Stromal cell of bone marrow (primary cell): ENCODE results near the gene POC1A.

Source experiments
- DNase-seq: peaks from one replicate; pipeline ENCODE4 v3.0.0-alpha.2; 2012; ENCODE audit warnings: low read depth

The POC1A gene

DNA sequence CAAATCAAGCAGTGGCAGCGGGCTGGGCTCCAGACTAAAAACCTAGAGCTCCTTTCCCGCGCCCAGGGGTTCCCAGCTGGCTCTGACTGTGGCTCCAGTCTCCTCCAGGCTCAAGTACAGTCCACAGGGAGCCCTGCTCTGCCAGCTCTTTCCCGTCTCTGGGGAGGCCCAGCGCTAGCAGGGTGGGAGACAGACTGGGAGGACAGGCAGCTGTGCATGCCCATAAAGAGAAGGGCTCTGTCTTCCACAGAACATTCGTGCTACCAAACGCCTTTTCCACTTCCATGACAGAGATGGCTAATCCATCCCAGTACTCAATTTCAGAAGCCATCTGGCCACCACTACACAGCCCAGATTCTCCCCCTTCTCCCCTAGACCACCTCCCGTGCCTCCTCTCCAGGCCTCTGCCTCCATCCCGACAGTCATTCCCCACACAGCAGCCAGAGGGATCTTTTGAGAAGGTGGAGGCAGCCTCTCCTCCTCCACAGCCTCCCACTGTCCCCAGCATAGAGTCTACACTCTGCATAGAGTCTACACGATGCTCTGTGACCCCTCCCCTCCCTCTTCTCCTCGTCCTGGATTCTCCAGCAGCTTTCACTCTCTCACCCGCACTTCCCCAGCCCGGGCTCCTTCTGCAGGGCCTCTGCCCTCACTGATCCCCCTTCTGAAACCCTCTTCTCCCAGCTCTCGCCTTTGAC lies 91.0 kb downstream of the POC1A start:
- DNase-seq: no peak

DNA sequence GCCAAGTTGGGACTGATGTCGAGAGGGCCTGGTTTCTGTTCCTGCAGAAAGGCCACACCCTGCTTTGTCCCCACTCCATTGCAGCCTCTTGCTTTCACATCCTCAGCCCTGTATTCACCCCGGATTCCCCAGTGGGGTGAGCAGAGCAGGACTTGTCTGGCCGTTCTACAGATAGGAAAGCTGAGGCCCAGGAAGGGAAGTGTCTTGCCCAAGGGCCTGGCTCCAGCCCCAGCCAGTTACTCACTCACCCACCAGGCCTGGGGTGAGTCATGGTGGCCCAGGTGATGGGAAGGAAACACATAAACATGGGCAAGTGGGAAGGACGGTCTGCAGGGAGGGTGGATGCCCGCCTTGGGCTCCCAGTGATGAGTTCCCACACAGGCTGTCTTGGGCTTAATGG lies 91.7 kb downstream of the POC1A start:
- peak; percentile 83 for DNase-seq

DNA sequence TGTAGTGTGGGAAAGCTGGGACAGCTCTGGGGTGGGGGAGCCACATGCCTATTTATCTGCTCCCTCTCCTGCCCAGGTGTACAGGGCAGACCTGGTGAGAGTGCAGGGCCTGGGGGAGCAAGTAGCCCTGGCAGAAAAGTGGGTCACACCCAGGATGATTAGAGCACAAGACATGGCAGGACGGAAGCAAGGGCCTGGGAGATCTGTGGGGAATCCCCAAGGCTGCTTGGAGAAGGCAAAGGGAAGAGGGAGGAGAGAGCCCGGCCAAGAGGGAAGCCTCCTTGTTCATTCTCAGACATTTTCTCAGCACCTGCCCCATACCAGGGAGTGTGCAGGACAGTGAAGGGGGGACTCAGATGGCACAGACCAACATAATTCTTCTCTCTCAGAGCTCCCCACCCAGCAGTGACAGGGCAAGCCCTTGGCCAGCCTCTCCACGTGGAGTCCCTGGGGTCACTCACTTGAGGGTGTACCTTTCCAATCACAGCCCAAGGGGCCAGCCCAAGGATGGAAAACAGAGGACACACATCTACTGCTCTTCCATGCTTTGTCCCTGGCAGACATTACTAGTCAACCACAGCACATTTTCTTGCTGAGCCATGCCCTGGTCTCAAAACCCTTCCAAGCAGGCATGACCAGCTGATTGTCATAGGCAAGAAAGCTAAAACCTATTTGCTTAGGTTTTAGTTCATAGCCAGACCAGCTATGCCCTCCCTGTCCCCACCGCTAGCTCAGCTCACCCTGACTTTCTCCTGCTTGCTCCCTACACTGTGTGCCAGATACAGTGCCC lies 92.9 kb downstream of the POC1A start:
- DNase-seq: no peak

DNA sequence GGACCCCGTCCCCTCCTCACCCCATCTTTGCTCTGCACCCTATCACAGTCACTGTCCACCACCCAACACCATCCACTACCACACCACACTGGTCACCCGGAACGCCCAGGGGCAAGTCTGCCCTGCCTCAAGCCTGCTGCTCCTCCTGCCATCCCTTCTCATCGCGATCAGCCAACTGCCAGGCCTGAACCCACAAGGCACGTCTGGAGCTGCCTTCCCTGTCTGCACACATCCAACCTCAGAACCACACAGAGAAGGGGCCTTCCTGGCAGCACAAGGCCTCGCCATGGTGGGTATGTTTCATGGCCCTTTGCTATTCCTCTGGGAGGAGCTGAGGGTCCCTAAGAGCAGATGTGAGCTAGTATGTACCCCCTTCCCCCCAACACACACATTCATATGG lies 94.4 kb downstream of the POC1A start:
- DNase-seq: no peak

DNA sequence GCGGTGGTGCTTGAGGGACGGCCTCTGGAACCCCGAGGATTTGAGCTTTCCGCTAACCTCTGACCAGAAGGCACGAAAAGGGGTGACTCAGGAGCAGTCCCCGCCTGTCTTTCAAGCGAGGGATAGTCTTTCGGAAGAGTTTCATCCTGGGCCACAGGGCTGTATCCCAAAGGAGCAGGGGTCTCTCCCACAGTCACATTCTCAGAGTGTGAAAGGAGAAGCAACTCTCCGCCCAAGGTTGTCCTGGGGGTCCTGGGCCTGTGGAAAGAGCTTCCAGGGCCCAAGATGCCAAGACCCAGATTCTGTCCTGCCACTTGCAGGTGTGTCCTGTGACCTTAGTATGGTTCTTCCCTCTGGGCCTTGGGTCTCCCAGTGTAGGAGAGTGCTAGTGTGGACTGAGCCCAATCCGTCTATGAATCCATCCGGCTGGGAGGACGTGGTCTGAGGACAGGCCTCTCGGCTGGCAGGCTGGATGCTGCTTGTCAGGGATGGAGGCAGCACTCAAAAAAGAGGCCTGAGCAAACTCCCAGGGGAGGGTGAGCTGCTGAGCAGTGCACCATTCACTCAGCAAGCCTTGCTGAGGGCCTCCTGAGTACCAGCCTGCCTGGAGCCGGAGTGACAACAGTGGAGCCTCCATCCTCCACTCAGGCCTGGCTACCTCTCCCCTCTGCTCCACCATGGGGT lies 96.3 kb downstream of the POC1A start:
- DNase-seq: no peak

DNA sequence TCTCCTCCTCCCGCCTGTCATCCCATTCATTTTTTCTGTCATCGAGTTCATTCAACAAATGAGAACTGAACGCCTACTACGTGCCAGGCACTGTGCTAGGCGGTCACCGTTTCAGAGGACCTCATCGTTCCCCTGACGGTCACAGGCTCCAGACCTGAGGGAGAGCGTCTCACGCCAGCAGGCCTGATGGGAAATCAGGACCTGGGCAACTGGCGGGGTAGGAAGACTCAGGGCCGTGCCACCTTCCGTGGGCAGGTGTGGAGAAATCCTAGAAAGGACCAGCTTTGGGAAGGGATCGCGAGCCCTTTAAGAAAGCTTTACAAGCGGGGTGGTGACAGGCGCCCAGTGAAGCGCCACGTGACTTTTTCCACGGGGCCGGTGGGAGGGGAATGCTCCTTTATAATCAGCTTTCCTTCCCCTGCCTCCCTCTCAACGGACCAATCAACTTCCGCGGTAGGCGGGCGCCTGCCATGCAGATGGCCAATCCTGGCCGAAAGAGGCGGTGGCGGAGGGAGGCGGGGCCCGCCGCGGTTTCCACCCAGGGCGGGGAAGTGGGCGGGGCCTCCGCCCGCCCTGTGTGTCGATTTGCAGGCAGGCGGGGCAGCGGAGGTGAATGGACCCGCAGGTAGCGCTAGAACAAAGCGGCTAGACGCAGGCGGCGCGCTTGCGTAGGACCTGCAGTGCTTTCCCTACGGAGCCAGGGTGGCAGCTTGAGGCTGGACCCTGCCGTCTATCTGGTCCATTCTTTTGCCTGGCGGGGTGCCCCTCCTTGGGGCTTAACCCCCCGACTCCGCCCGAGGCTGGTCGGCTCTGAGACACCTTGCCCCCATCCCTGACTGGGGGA lies 97.0 kb downstream of the POC1A start:
- DNase-seq: peak; percentile 98

DNA sequence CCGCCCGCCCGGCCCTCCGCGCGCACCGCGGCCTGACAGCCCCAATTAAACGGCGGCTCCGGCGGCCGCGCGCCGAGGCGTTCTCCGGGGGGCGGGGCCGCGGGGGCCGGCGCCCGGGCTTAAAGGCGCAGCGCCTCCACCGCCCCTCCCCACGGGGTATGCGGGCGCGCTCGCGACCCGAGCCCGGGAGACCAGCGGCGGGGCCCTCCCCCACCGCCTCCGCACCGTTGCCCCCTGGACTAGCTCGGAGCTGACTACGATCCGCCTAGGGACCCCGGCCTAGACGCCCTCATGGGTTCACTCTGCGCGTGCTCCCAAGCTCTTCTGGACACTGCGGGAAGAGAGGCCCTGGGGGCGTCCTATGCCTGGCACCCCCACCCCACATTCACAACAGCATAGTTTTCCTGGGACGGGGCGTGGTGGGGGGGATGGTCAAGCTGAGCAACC lies 97.7 kb downstream of the POC1A start, which contains the start of gene DUSP7:
DUSP7 (minus strand) TSS at position 51 of the 447 bp plus-strand sequence. CDS start 205 bp downstream, outside the sequence.
- peak; percentile 46 for DNase-seq

DNA sequence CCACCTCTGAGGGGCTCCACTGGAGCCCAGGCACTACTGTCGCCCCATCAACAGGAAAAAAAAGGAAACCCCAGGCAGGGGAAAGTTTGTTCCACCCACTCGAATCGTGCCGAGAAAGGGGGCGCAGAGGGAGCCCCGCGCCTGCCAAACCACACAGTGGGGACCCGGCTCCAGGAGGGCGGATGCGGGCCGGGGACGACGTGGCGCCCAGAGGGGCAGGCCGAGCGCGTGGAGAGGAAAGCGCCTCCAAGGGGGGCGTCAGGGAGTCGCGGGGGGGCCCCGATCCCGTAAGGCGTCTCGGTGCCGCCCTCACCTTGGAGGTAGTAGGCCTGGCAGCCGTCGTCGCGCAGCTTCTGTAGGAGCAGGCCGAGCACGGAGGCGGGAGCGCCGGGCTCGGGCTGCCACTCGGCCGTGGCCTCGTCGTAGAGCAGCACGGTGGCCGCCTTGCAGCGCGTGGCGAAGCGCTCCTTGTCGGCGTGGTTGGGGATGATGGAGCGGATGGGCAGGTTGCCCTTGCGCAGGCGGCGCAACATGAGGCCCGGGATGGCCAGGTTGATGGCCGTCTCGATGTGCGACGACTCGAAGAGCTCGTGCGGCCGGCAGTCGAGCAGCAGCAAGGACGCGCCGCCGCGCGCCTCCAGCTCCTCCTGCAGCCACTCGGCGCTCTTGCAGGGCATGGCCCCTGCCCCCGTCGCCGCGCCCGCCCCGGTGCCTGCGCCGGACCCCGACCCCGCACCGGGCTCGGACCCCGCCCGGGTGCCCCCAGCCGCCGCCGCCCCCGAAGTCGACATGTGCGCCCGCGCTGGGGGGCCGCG lies 98.5 kb downstream of the POC1A start:
- peak; percentile 19 for DNase-seq

DNA sequence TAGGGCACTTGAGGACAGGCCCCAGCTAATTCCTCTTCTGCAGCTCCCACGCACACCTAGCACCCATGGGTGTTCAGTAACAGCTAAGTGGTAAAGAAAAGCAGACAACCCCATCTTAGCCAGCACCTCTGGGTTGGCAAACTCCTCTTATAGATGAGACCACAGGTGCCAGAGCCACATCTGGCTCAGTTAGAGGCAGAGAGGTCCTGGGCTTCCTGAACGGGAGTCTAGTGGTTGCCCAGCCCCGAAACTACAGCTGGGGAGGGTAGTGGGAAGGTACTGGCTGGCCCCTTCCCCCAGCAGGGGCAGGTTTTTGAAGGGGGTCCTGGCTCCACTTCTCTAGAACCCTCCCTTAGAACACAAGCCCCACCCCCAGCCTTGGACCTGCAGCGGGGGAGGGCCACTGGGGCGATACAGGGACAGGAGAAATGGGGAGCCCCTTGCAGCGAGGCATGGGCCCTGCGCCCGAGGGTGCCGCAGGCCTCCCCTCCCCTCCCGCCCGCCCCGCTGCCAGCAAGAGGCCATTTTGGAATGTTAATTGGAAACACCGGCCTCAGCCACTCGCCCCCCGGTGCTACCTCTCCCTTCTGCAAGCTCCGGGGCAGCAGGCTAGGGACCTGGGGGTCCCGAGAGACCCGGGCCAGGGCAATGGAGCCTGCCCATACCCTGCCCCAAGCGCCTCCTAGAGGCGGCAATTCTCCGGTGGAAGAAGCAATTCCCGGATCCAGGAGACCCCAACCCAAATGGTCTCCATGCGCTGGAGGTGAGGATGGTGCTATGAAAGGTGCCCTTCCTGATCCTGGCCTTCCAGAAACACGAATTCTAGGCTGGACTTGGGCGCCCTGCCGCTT lies 99.3 kb downstream of the POC1A start:
- DNase-seq: no peak

DNA sequence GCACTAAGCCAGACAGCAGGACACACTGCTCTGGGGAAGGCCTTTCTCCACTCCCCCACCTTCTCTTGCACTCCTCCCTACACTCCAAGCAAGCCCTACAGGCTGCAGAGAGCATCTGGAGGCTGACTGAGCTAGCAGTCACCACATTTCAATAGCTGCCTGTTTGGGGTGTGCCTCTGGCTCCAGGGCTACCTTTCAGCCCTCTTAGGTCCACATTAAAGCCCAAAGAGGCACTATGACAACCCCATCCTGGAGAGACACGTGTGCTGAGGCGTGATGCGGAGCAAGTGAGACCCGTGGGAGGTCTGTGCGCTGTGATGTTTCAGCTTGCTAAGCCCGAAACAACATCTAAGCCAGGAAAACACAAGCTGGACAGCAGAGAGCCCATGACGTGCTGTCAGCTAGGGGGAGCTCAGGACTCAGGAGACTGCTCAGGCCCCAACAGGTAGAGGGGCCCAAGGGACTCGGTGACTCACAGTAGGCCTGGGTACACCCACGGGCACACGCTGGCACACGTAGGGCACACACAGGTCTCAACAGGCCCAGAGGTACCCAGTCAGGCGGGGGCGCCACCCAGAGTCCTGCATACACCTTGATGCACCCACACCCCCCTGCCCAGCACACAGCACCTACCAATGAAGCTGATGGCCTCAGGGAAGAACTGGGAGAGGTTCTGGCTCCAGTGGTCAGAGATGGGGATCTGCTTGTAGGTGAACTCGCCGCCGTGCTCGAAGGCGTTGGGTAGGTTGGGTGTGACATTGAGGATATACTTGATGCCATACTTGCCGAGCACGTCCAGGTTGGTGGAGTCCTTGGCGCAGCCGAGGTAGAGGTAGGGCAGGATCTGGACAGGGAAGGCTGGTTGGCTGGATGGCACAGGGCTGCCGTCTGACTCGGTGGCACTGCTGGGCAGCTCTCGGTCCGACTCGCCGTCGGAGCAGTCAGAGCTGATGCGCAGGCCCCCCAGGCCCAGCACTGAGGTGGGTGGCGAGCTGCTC lies 100.6 kb downstream of the POC1A start:
- DNase-seq: no peak

DNA sequence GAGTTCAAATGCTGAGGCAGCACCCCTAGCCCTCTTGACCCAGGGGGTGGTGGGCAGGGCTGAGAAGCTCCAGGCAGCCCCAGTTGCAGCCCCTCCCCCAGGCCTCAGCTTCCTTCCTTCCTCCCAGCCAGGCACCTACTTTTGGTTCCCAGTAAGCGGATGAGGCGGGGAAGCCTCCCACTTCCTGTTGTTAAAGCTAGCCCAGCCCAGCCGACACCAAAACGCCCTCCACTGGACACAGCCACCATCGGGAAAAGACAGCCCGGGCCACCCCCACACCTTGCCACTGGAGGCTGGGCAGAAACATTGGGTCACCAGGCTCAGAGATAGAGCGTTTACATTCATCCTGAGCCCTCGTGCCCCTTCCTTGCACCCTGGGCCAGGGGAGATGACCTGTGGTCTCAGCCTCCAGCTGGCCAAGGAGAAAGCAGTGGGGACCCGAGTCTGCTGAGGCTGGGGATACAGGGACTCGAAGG lies 101.4 kb downstream of the POC1A start:
- peak; percentile 65 for DNase-seq

DNA sequence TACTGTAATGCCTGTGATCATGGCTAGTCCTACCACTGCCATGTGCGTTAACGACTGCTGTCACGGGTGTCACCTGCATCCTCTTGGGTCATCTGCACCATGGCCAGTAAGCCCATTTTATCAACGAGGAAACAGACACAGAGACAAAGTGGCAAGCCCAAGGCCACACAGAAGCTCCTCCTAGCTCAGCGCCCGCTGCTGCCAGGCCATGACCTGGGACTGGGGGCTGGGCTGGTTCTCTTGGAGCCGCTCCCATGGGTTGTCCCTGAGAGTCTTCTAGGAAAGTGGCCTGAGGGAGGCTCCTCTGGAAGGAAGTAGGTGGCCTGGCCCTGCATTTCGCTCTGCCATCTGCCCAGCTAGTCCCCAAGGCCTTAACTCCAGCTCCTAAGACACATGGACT lies 102.8 kb downstream of the POC1A start:
- DNase-seq: no peak

DNA sequence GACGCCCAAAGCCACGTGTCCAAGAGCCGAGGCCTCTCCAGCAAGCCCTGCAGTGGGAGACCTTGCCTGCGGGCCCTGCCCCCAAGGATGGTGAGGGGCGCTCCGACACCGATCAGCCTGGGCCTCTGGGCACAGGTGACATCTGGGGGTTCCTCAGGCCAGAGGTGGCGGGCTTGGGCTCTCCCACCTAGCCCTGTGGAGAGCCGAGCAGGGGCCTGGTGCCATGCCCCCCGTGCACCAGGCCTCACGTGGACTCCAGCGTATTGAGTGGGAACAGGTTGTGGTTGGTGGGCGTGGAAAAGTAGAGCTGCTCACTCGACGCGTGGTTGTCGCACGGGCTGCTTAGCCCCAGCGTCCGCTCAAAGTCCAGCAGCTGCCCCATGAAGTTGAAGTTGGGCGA lies 103.7 kb downstream of the POC1A start:
- no peak for DNase-seq

DNA sequence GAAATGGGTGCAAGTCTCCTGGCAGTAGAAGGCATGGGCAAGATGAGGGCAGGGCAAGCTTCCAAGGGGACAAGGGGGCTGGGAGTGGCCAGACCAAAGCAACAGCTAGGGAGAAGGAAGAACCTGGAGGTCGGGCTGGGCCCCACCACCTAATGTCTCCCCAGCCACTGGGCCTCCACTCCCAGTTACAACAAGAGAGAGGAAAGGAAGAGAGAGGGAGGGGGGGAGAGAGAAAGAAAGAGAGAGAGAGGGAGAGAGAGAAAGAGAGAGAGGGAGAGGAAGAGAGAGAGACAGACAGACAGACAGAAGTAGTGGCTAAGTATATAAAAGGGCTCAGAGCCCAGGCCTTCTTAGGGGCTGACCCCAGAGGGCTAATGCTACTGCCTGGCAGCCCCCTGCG lies 104.7 kb downstream of the POC1A start:
- no peak for DNase-seq

DNA sequence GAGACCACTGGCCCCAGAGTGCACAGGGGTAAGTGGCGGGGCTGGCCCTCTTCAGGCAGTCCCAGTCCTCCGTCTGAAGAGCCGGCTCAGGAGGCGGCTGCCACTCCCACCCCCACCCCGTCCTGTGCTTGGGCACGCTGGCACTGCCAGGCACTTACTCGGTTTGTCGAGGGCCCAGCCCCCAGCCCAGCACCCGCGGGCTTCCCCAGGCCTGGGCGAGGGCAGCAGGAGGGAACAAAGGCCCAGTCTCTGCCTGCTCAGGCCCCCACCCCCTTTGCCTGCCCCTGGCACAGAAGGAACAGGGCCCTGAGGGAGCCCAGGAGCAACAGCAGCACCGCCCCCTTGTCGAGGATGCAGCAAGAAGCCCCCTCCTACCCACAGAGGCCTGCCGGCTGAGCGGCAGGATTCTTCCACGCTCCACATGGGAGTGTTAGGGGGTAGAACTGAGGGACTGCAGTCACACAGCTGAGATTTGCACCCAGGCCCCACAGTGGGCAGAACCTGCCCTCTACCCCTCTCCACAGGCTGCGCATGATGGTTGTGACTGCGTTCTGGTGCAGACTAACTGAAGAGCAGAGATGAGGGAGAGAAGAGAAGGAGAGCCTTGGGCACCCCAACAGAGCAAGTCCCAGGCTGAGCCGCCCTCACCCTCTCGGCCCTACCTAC lies 106.8 kb downstream of the POC1A start:
- DNase-seq: no peak

DNA sequence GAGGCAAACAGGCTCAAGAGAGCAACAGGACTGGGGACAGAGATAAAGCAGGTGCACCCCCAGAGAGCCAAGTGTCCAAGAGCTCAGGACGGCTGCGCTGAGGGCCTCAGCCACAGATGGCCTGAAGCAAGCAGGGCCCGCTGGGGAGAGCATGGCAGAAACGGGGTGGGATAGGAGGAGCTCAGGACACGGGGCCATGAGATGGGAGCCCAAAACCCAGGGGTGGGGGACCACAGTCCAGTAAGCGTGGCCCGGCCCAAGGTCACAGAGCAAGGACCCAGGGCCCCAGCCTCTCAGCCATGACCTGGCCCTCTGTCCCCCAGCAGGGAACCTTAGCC lies 107.4 kb downstream of the POC1A start:
- no peak for DNase-seq

DNA sequence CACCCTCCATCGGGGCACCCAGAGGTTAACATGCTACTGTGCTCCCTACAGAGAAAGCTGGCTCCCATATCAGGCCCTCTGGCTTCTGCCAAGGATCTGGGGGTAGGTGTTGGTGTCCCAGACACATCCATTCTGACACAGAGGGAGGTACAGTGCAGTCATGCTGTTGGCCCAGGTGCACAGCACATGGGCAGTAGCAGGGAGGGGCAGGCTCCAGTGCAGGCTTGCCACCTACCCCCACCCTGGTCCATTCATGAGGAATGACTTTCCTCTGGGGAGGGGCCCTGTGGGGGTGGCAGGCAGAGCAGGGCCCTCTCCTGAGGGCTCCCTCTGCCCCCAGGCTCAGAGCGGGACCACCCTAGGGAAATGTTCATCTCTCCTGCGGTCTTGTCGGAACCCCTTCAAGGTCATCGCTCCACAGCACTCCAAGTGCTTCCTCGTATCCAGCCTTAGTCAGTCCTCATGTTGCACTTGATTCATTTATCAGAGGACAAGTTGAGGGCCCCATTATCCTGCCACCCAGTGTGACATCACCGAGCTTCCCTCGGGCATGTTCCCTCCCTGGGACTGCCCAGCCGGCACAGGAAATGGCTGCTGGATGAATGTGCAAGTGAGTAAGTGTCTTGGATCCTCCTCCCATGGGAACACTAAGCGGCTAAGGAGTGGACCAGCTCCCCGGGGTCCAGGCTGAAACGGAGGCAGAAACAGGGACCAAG lies 107.9 kb downstream of the POC1A start:
- peak; percentile 86 for DNase-seq
